ENCODE results near the gene BMP7. TPM values are rescaled to one million over a fixed set of nuclear protein-coding genes. Genes with fewer than 3 reads are reported as not detected.

The BMP7 gene
- total and polyA plus RNA-seq, 9 of the 15 experiments (the other 6 are each of a cell fraction or from before 2014, with no cell fraction given), result 0.18 TPM; not detected in 8

DNA sequence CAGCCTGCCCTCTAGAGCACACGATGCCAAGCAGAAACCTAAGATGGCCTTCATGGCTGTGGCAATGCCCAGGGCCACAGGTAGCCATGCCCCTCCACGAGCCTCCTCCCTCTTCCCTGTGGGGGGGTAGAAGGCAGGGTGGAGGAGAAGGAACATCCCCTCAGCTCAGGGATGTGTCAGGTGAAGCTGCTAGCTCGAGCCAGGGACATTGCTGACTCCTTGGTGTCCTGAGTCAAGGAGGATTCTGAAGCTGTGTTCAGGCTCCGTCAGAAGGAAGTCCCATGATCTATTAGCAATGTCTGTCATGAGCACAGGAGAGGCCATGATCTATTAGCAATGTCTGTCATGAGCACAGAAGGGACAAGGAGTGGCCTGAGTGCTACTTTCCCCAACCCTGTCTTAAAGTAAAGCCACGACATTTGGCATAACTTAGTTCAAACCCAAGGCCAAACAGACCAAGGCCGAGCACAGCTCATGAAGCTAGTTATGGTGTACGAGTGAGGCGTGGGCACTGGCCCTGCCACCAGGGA is 87.8 kb downstream of the BMP7 start (continued):
- TF ChIP-seq, protein P1, sequence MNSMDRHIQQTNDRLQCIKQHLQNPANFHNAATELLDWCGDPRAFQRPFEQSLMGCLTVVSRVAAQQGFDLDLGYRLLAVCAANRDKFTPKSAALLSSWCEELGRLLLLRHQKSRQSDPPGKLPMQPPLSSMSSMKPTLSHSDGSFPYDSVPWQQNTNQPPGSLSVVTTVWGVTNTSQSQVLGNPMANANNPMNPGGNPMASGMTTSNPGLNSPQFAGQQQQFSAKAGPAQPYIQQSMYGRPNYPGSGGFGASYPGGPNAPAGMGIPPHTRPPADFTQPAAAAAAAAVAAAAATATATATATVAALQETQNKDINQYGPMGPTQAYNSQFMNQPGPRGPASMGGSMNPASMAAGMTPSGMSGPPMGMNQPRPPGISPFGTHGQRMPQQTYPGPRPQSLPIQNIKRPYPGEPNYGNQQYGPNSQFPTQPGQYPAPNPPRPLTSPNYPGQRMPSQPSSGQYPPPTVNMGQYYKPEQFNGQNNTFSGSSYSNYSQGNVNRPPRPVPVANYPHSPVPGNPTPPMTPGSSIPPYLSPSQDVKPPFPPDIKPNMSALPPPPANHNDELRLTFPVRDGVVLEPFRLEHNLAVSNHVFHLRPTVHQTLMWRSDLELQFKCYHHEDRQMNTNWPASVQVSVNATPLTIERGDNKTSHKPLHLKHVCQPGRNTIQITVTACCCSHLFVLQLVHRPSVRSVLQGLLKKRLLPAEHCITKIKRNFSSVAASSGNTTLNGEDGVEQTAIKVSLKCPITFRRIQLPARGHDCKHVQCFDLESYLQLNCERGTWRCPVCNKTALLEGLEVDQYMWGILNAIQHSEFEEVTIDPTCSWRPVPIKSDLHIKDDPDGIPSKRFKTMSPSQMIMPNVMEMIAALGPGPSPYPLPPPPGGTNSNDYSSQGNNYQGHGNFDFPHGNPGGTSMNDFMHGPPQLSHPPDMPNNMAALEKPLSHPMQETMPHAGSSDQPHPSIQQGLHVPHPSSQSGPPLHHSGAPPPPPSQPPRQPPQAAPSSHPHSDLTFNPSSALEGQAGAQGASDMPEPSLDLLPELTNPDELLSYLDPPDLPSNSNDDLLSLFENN (IDR thresholded peaks at IDR 0.05; ENCODE audit: low read depth in 2 of 2, low read length in 2 of 2), result peak in 1 of 2 experiments; percentile 78; a peak in 1 of 4 replicates
- peak; percentile 91 for TF ChIP-seq ZNF23 (CRISPR knock-in tag; IDR thresholded peaks at IDR 0.05)

GRCh38 chr20:57177636-57178280 is 88.7 kb downstream of the BMP7 start:
- FAIRE-seq (no peak), DNase-seq (ENCODE audit: extremely low read depth in 1 of 4, low spot score in 3 of 4) (no peak), ATAC-seq (no peak)
- H3K9me1 ChIP-seq (ENCODE audit: control insufficient read depth, insufficient read depth, low read length), result no peaks in the 10 kb centered on the region
- no peaks in the 10 kb centered on the region; the same call in 1 of the 2 replicates for H3K9me3 ChIP-seq (replicated peaks; ENCODE audit: control insufficient read depth, insufficient read depth, low read depth, low read length)
- TF ChIP-seq HDGF (IDR thresholded peaks at IDR 0.05) (no peak), ELF1 (tag; IDR thresholded peaks at IDR 0.05) (no peak), ZBTB11 (CRISPR knock-in tag; IDR thresholded peaks at IDR 0.05) (peak in 1 of 3 experiments; percentile 70; a peak in 1 of 6 replicates), GABPB2 (CRISPR knock-in tag; conservative IDR thresholded peaks at IDR 0.05) (no peak)
- no peaks in the 10 kb centered on the region for H3K79me2 ChIP-seq (ENCODE audit: control insufficient read depth, insufficient read depth, low read length)
- no peaks in the 10 kb centered on the region for H3K36me3 ChIP-seq (ENCODE audit: control insufficient read depth, insufficient read depth, low read length)
- no peak overlapping the region for H3K27ac ChIP-seq (ENCODE audit: extremely low read depth, low read depth, low read length)
- intact Hi-C loops (cut with micrococcal nuclease) (no loop called here), in situ Hi-C loops (cut with MboI) (no loop called here)
- H2AFZ ChIP-seq (ENCODE audit: low read depth, low read length), result no peak overlapping the region
- H3K4me2 ChIP-seq (ENCODE audit: insufficient read depth, low read length), result no peak overlapping the region
- ChIA-PET CTCF (ENCODE audit: low intra/inter-chr PET ratio) (no interaction called here), POLR2A (interaction anchor here (0.6 kb wide), 1 partner anchor 42 kb away, joined by 3 read pairs; no protein-coding TSS in a partner anchor)
- no peak overlapping the region for H3K9ac ChIP-seq (ENCODE audit: insufficient read depth in 1 of 2, low read depth in 2 of 2, low read length in 2 of 2)
- peaks cover 18 to 66% of the 10 kb centered on the region in 2 experiments; a peak in 4 of 5 replicates for H3K27me3 ChIP-seq (ENCODE audit: control insufficient read depth in 2 of 2, insufficient read depth in 2 of 2, low read length in 2 of 2)
- H4K20me1 ChIP-seq (replicated peaks; ENCODE audit: control insufficient read depth, insufficient read depth, low read length), result no peaks in the 10 kb centered on the region
- peaks cover 0 to 15% of the 10 kb centered on the region in 2 experiments; a peak in 2 of 5 replicates for H3K4me1 ChIP-seq (replicated peaks in 1 of 2; ENCODE audit: control insufficient read depth in 2 of 2, insufficient read depth in 2 of 2, low read length in 2 of 2)
- H3K4me3 ChIP-seq, result no peak overlapping the region
- BruUV-seq (replicated peaks), result no TSS peak
- WGBS (ENCODE audit: insufficient coverage, low coverage, missing lambda C conversion rate), result under 1% methylated on average over 19 of the region's 19 CpGs

All from K562 (cell line).